Muscle of leg (tissue), 11 donors: Measurements from ENCODE around the gene SLC22A5. TPM values are rescaled to one million over a fixed set of nuclear protein-coding genes. Genes with fewer than 3 reads are reported as not detected.

ENCODE experiments used
- DNase-seq: peaks from one replicate; pipeline ENCODE4 v3.0.0; 2013
- H3K27ac ChIP-seq: one replicate; pipeline ENCODE4 v1.5.1; 2013; ENCODE audit warnings: mild to moderate bottlenecking, low read length, control low read depth
- H3K27me3 ChIP-seq: one replicate; pipeline ENCODE4 v1.6.1; 2013; ENCODE audit warnings: low read length; ENCODE audit not compliant: control insufficient read depth, insufficient read depth
- H3K36me3 ChIP-seq: one replicate; pipeline ENCODE4 v1.6.1; 2013; ENCODE audit warnings: low read length; ENCODE audit not compliant: control insufficient read depth, insufficient read depth
- H3K4me1 ChIP-seq: one replicate; pipeline ENCODE4 v1.6.1; 2013; ENCODE audit warnings: low read length; ENCODE audit not compliant: control insufficient read depth, insufficient read depth
- H3K4me3 ChIP-seq: one replicate; pipeline ENCODE4 v1.5.1; 2013; ENCODE audit warnings: low read length, control low read depth
- H3K9me3 ChIP-seq: replicated peaks from 2 replicates; pipeline ENCODE4 v1.6.1; 2013; ENCODE audit warnings: low read depth, low read length; ENCODE audit not compliant: control insufficient read depth
- WGBS: methylation state at CpG from one replicate; pipeline ENCODE4 v1.1.5; 2013; ENCODE audit warnings: missing lambda C conversion rate; ENCODE audit not compliant: insufficient coverage; 5-methylcytosine and 5-hydroxymethylcytosine counted together
- polyA plus RNA-seq, 8 donors: library from polyadenylated mRNA; unstranded; fragments of 120-200 nt; gene quantifications; one replicate each; pipeline versions ENCODE4 v1.2.1 to v1.2.3, GENCODE V29; 2013; ENCODE audit warnings: inconsistent platforms in 1 of 8, low replicate concordance in 1 of 8; ENCODE audit not compliant: insufficient read length in 8 of 8, insufficient read depth in 1 of 8
- total RNA-seq: library from RNA; stranded (reverse); fragments of 120-200 nt; gene quantifications from one replicate; pipeline ENCODE4 v1.2.4, GENCODE V29; 2013

SLC22A5 gene
- total and polyA plus RNA-seq, 9 donors = 3.7 to 8.9 (median 6.4) TPM

GRCh38 chr5:132426525-132427138, 57.1 kb downstream of the SLC22A5 start:
- Histone ChIP-seq H3K27me3 (no peaks in the 10 kb centered on the region), H3K4me1 (peaks cover 51% of the 10 kb centered on the region), H3K4me3 (no peak overlapping the region), H3K27ac (peak overlapping the region; percentile 58), H3K36me3 (peaks cover 19% of the 10 kb centered on the region), H3K9me3 (no peaks in the 10 kb centered on the region)
- 70% methylated on average over 5 of the region's 8 CpGs for WGBS
- DNase-seq = peak; percentile 49

GRCh38 chr5:132427281-132428146, 58.0 kb downstream of the SLC22A5 start:
- 39% methylated on average over 5 of the region's 6 CpGs for WGBS
- DNase-seq = no peak
- H3K27me3 ChIP-seq = no peaks in the 10 kb centered on the region
- no peaks in the 10 kb centered on the region for H3K9me3 ChIP-seq
- H3K4me3 ChIP-seq = no peak overlapping the region
- peaks cover 50% of the 10 kb centered on the region for H3K4me1 ChIP-seq
- peaks cover 21% of the 10 kb centered on the region for H3K36me3 ChIP-seq
- peak overlapping the region; percentile 58 for H3K27ac ChIP-seq

- Histone ChIP-seq H3K27ac (no peak overlapping the region), H3K4me3 (no peak overlapping the region), H3K27me3 (no peaks in the 10 kb centered on the region), H3K4me1 (peaks cover 44% of the 10 kb centered on the region), H3K36me3 (peaks cover 18% of the 10 kb centered on the region), H3K9me3 (no peaks in the 10 kb centered on the region)
- DNase-seq = no peak
Measured at GRCh38 chr5:132428147-132428482, 58.6 kb downstream of the SLC22A5 start.

GRCh38 chr5:132428484-132429462, 59.3 kb downstream of the SLC22A5 start:
- Histone ChIP-seq H3K4me1 (peaks cover 40% of the 10 kb centered on the region), H3K36me3 (peaks cover 12% of the 10 kb centered on the region), H3K9me3 (no peaks in the 10 kb centered on the region), H3K27ac (no peak overlapping the region), H3K4me3 (no peak overlapping the region), H3K27me3 (no peaks in the 10 kb centered on the region)
- DNase-seq = no peak
- 93% methylated on average over 6 of the region's 9 CpGs for WGBS

GRCh38 chr5:132429463-132430440, 60.2 kb downstream of the SLC22A5 start:
- Histone ChIP-seq H3K27me3 (no peaks in the 10 kb centered on the region), H3K9me3 (no peaks in the 10 kb centered on the region), H3K4me1 (peaks cover 36% of the 10 kb centered on the region), H3K4me3 (no peak overlapping the region), H3K36me3 (peaks cover 7% of the 10 kb centered on the region), H3K27ac (no peak overlapping the region)
- DNase-seq = no peak
- WGBS = 83% methylated on average over 3 of the region's 6 CpGs

GRCh38 chr5:132430746-132431145, 61.2 kb downstream of the SLC22A5 start:
- WGBS = no CpG with 5 or more reads among the region's 3 CpGs
- no peaks in the 10 kb centered on the region for H3K27me3 ChIP-seq
- peaks cover 28% of the 10 kb centered on the region for H3K4me1 ChIP-seq
- peaks cover 5% of the 10 kb centered on the region for H3K36me3 ChIP-seq
- no peak for DNase-seq
- H3K9me3 ChIP-seq = no peaks in the 10 kb centered on the region
- no peak overlapping the region for H3K27ac ChIP-seq
- H3K4me3 ChIP-seq = no peak overlapping the region

- peaks cover 27% of the 10 kb centered on the region for H3K4me1 ChIP-seq
- H3K9me3 ChIP-seq = no peaks in the 10 kb centered on the region
- H3K36me3 ChIP-seq = peaks cover 5% of the 10 kb centered on the region
- no peak overlapping the region for H3K27ac ChIP-seq
- DNase-seq = no peak
- H3K27me3 ChIP-seq = no peaks in the 10 kb centered on the region
- no peak overlapping the region for H3K4me3 ChIP-seq
- WGBS = no CpG with 5 or more reads among the region's 4 CpGs
Measured at GRCh38 chr5:132431632-132432031, 62.1 kb downstream of the SLC22A5 start.

- 100% methylated on average over 2 of the region's 6 CpGs for WGBS
- Histone ChIP-seq H3K27me3 (no peaks in the 10 kb centered on the region), H3K9me3 (no peaks in the 10 kb centered on the region), H3K27ac (no peak overlapping the region), H3K4me3 (no peak overlapping the region), H3K36me3 (peaks cover 5% of the 10 kb centered on the region), H3K4me1 (peaks cover 22% of the 10 kb centered on the region)
- no peak for DNase-seq
Measured at GRCh38 chr5:132433141-132433540, 63.6 kb downstream of the SLC22A5 start.
